OCI-LY3 (cell line): ENCODE data around the gene OXTR.
A peak's percentile ranks its signal among the peaks of the same experiment; 100 is the strongest.

Experiments
- H2AFZ ChIP-seq: fragments of 200-600, 300-600 bp; shearing (Covaris generic); 2 replicates; pipeline ENCODE4 v1.6.0; 2014; ENCODE audit warnings: antibody characterized with exemption, low read depth, low read length
- H3K27ac ChIP-seq: fragments of 200-600, 300-600 bp; sonication (generic); 2 replicates; pipeline ENCODE4 v1.5.1; 2014; ENCODE audit warnings: mild to moderate bottlenecking, low read length, moderate library complexity, mixed read lengths
- H3K27me3 ChIP-seq: fragments of 200-600, 300-600 bp; sonication (generic); 2 replicates; pipeline ENCODE4 v1.6.1; 2014; ENCODE audit warnings: low read depth, low read length, mixed read lengths
- H3K36me3 ChIP-seq: fragments of 200-600, 300-600 bp; sonication (generic); replicated peaks from 2 replicates; pipeline ENCODE3; 2014; ENCODE audit warnings: low read depth, low read length, mixed read lengths
- H3K4me1 ChIP-seq: fragments of 300-600, 200-600 bp; sonication (generic); 2 replicates; pipeline ENCODE4 v1.6.1; 2014; ENCODE audit warnings: low read length, mixed read lengths
- H3K4me2 ChIP-seq: fragments of 200-600, 300-600 bp; sonication (generic); 2 replicates; pipeline ENCODE4 v1.6.1; 2014; ENCODE audit warnings: low read length, mixed read lengths
- H3K4me3 ChIP-seq: fragments of 300-600, 200-600 bp; sonication (generic); 2 replicates; pipeline ENCODE4 v1.5.1; 2014; ENCODE audit warnings: antibody characterized with exemption, mild to moderate bottlenecking, low read length, moderate library complexity
- H3K79me2 ChIP-seq: fragments of 300-600, 200-600 bp; shearing (Covaris generic); 2 replicates; pipeline ENCODE4 v1.6.1; 2014; ENCODE audit warnings: mild to moderate bottlenecking, low read length, mixed read lengths
- H3K9ac ChIP-seq: fragments of 300-600, 200-600 bp; shearing (Covaris generic); 2 replicates; pipeline ENCODE4 v1.6.0; 2014; ENCODE audit warnings: mild to moderate bottlenecking, low read length, moderate library complexity
- H3K9me3 ChIP-seq: fragments of 200-600, 300-600 bp; shearing (Covaris generic); 2 replicates; pipeline ENCODE4 v1.6.1; 2014; ENCODE audit warnings: low read length, mixed read lengths; ENCODE audit not compliant: insufficient read depth
- H4K20me1 ChIP-seq: fragments of 200-600, 300-600 bp; sonication (generic); 2 replicates; pipeline ENCODE4 v1.6.1; 2016; ENCODE audit warnings: low read length, mixed read lengths; ENCODE audit not compliant: insufficient read depth
- EZH2phosphoT487 ChIP-seq: fragments of 200-600 bp; shearing (Covaris generic); IDR thresholded peaks from 2 replicates; pipeline ENCODE4 v1.6.1; 2018; ENCODE audit warnings: antibody characterized with exemption, mixed run types, low read depth
- TF ChIP-seq, protein P1 (sequence below): fragments of 200-600, 300-600 bp; sonication (generic); IDR thresholded peaks from 2 replicates; pipeline ENCODE4 v1.5.1; 2014; ENCODE audit warnings: antibody characterized with exemption, low read length, low read depth

Gene OXTR

DNA sequence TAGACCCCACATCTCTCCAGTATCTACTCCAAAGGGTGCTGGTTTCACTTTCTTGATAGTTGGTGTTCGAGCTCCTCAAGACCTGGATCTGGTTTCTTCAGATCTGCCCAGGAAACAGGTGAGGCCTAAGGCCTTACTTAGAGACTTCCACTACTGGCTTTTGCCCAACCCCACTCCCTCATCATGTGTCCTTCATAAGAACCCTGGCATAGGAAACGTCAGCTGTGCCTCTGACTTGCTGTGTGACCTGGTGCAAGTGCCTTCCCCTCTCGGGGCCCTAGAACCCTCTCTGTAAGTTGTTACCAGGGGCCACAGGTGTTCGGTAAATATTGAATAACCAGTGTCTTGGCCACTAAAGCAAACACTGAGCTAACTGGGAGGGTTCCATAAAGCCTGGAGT lies 3.9 kb downstream of the OXTR start:
- no peak overlapping the region for H2AFZ ChIP-seq
- peaks cover 21% of the 10 kb centered on the region for H3K36me3 ChIP-seq
- no peaks in the 10 kb centered on the region for H3K27me3 ChIP-seq
- no peak overlapping the region for H3K9ac ChIP-seq
- H4K20me1 ChIP-seq, result no peaks in the 10 kb centered on the region
- no peaks in the 10 kb centered on the region for H3K9me3 ChIP-seq
- H3K4me1 ChIP-seq, result peaks cover 83% of the 10 kb centered on the region
- TF ChIP-seq, protein P1, sequence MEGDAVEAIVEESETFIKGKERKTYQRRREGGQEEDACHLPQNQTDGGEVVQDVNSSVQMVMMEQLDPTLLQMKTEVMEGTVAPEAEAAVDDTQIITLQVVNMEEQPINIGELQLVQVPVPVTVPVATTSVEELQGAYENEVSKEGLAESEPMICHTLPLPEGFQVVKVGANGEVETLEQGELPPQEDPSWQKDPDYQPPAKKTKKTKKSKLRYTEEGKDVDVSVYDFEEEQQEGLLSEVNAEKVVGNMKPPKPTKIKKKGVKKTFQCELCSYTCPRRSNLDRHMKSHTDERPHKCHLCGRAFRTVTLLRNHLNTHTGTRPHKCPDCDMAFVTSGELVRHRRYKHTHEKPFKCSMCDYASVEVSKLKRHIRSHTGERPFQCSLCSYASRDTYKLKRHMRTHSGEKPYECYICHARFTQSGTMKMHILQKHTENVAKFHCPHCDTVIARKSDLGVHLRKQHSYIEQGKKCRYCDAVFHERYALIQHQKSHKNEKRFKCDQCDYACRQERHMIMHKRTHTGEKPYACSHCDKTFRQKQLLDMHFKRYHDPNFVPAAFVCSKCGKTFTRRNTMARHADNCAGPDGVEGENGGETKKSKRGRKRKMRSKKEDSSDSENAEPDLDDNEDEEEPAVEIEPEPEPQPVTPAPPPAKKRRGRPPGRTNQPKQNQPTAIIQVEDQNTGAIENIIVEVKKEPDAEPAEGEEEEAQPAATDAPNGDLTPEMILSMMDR, result no peak
- no peak for TF ChIP-seq EZH2phosphoT487
- H3K4me2 ChIP-seq, result 0 out of 2 replicates have a peak overlapping the region, but pooled peaks have one; percentile 8
- H3K4me3 ChIP-seq, result no peak overlapping the region
- peak overlapping the region; percentile 27 for H3K27ac ChIP-seq
- H3K79me2 ChIP-seq, result peaks cover 8% of the 10 kb centered on the region; the same call in 1 of the 2 replicates

DNA sequence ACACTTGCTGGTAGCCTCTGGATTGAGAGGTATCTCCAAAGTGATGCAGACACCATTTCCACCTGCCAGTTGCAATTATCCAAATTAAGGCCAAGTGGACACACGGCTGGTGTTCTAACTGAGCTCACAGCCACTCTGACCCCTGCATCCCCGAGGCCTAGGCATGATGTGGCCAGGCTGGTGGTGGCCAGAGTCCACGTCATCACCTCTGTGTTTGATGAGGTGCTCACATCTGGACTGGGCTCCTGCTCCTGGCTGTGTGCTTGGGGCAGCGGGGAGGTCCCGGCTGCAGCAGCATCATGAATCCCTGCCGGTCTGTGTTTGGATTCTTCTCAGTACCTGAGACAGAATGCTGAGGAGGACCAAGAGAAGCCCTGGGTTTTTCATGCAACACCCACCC lies 4.9 kb downstream of the OXTR start:
- TF ChIP-seq, protein P1, result no peak
- no peak for TF ChIP-seq EZH2phosphoT487
- Histone ChIP-seq H3K79me2 (peaks cover 8% of the 10 kb centered on the region; the same call in 1 of the 2 replicates), H3K27ac (no peak overlapping the region), H2AFZ (no peak overlapping the region), H3K36me3 (peaks cover 21% of the 10 kb centered on the region), H3K27me3 (no peaks in the 10 kb centered on the region), H3K9me3 (no peaks in the 10 kb centered on the region), H3K4me3 (no peak overlapping the region), H4K20me1 (no peaks in the 10 kb centered on the region), H3K4me2 (no peak overlapping the region), H3K9ac (no peak overlapping the region), H3K4me1 (peaks cover 83% of the 10 kb centered on the region)

DNA sequence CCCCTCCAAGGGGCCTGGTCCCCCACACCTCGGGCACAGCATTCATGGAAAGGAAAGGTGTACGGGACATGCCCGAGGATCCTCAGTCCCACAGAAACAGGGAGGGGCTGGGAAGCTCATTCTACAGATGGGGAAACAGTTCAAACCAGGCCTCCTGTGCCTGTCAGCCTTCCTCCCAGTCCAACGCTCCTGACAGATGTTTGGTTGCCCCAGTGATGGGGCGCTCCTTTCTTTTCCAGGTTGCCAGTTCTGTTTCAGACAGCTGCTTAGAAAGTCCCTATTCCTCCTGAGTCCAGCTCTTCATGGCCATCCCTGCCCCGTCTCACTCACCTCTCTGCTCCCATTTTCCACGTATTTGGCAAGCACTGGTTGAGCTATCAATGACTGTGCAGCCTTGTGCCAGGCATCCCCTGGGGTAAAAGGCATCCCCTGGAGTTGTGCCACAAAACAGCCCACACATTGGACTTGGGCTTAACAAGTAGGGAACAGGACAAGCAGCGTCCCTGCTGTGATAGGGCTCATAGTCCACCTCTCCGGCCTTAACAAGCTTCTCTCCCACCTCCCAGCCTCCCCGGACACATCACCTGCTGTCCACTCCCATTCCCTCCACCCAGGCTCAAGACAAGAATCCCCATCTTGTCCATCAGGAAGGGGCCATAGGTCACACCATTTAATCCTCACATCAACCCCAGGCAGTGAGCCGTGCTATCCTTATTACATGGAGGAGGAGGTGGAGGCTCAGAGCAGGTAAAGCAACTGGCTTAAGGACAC lies 6.6 kb downstream of the OXTR start:
- H3K36me3 ChIP-seq, result peaks cover 21% of the 10 kb centered on the region
- TF ChIP-seq, protein P1, result no peak
- no peak for TF ChIP-seq EZH2phosphoT487
- 0 out of 2 replicates have a peak overlapping the region, but pooled peaks have one; percentile 3 for H3K27ac ChIP-seq
- no peaks in the 10 kb centered on the region for H4K20me1 ChIP-seq
- no peaks in the 10 kb centered on the region for H3K27me3 ChIP-seq
- peaks cover 9% of the 10 kb centered on the region; the same call in 1 of the 2 replicates for H3K79me2 ChIP-seq
- no peak overlapping the region for H3K4me2 ChIP-seq
- no peaks in the 10 kb centered on the region for H3K9me3 ChIP-seq
- no peak overlapping the region for H2AFZ ChIP-seq
- H3K9ac ChIP-seq, result no peak overlapping the region
- H3K4me1 ChIP-seq, result peaks cover 85% of the 10 kb centered on the region
- no peak overlapping the region for H3K4me3 ChIP-seq

DNA sequence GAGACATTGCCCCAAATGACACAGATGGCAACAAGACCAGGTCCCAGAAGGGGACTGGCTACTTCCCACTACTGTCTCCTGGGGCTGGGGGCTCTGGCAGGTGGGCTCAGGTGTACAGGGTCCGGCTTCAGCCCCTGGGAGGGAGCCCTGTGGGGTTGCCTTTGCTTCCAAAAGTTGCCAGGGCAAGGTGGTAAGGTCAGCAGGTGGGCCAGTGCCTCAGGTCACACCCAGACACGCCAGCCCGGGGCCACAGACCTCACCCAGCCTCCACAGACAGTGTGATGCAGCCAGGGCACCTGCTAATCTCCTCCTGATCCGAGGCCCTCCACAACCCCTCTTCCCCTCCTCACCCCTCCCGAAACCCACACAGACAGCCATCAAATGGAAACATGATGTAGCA lies 7.5 kb downstream of the OXTR start:
- no peaks in the 10 kb centered on the region for H3K27me3 ChIP-seq
- H3K9ac ChIP-seq, result no peak overlapping the region
- 0 out of 2 replicates have a peak overlapping the region, but pooled peaks have one; percentile 3 for H3K27ac ChIP-seq
- no peak overlapping the region for H3K4me3 ChIP-seq
- peaks cover 5% of the 10 kb centered on the region; the same call in 1 of the 2 replicates for H3K79me2 ChIP-seq
- peaks cover 12% of the 10 kb centered on the region for H3K36me3 ChIP-seq
- peaks cover 82% of the 10 kb centered on the region for H3K4me1 ChIP-seq
- no peak overlapping the region for H2AFZ ChIP-seq
- no peaks in the 10 kb centered on the region for H3K9me3 ChIP-seq
- TF ChIP-seq, protein P1, result no peak
- TF ChIP-seq EZH2phosphoT487, result no peak
- H3K4me2 ChIP-seq, result no peak overlapping the region
- H4K20me1 ChIP-seq, result no peaks in the 10 kb centered on the region
